ENCODE results near the gene ISOC1. TPM values are rescaled to one million over a fixed set of nuclear protein-coding genes. Genes with fewer than 3 reads are reported as not detected.

ISOC1 gene
- total and polyA plus RNA-seq, 10 of the 15 experiments (the other 5 are each of a cell fraction or from before 2014, with no cell fraction given), result 12.6 to 61.8 (median 29.9) TPM

GRCh38 chr5:129073111-129073510 is 21.4 kb upstream of the ISOC1 start:
- Histone ChIP-seq H2AFZ (ENCODE audit: control insufficient read depth, low read depth, low read length) (no peak overlapping the region), H3K79me2 (ENCODE audit: control insufficient read depth, insufficient read depth, low read length) (no peaks in the 10 kb centered on the region), H3K4me2 (ENCODE audit: control insufficient read depth, insufficient read depth) (no peak overlapping the region), H3K36me3 (ENCODE audit: control insufficient read depth in 2 of 2, insufficient read depth in 2 of 2, low read length in 1 of 2) (no peaks in the 10 kb centered on the region), H3K9me3 (replicated peaks; ENCODE audit: control insufficient read depth, insufficient read depth, low read length) (no peaks in the 10 kb centered on the region), H3K9ac (ENCODE audit: control insufficient read depth, insufficient read depth, low read length) (no peak overlapping the region), H4K20me1 (ENCODE audit: control insufficient read depth, insufficient read depth) (no peaks in the 10 kb centered on the region), H3K4me3 (no peak overlapping the region), H3K27me3 (replicated peaks in 1 of 2; ENCODE audit: control insufficient read depth in 2 of 2, insufficient read depth in 2 of 2, low read length in 1 of 2) (no peaks in the 10 kb centered on the region), H3K4me1 (ENCODE audit: control insufficient read depth, insufficient read depth, low read length) (no peaks in the 10 kb centered on the region), H3K27ac (ENCODE audit: control insufficient read depth, insufficient read depth) (no peak overlapping the region)
- SMC1A ChIA-PET (ENCODE audit: uncharacterized antibody, unreplicated experiment), result no interaction called here
- intact Hi-C loops (cut with micrococcal nuclease; ENCODE audit: unreplicated experiment), result no loop called here
- no peak for ATAC-seq
- BruUV-seq (replicated peaks), result no TSS peak
- FAIRE-seq, result no peak
- RAD21 ChIA-PET (ENCODE audit: unreplicated experiment), result no interaction called here
- TF ChIP-seq ETV6 (conservative IDR thresholded peaks at IDR 0.05 in 1 of 2, IDR thresholded peaks at IDR 0.05 in 1 of 2; ENCODE audit: borderline replicate concordance in 1 of 2, low read depth in 1 of 2) (no peak), ZNF622 (IDR thresholded peaks at IDR 0.05) (no peak), ATF3 (IDR thresholded peaks at IDR 0.05; ENCODE audit: borderline replicate concordance, extremely low read depth, low read depth, low read length) (no peak), CEBPZ (IDR thresholded peaks at IDR 0.05; ENCODE audit: low read depth, low read length) (no peak), EP300 (IDR thresholded peaks at IDR 0.05; ENCODE audit: borderline replicate concordance in 1 of 2, control insufficient read depth in 1 of 2, low read depth in 2 of 2, low read length in 2 of 2) (no peak), ZZZ3 (IDR thresholded peaks at IDR 0.05; ENCODE audit: control insufficient read depth, insufficient read length, low read depth) (no peak), CEBPB (IDR thresholded peaks at IDR 0.05; ENCODE audit: borderline replicate concordance in 1 of 2, low read depth in 2 of 2, low read length in 2 of 2) (no peak), REST (IDR thresholded peaks at IDR 0.05; ENCODE audit: low read depth, low read length) (no peak), RELB (IDR thresholded peaks at IDR 0.05; ENCODE audit: low read depth) (no peak), HSF1 (IDR thresholded peaks at IDR 0.05; ENCODE audit: low read depth, low read length) (no peak), EGR1 (IDR thresholded peaks at IDR 0.05; ENCODE audit: borderline replicate concordance in 1 of 2, low read depth in 2 of 2, low read length in 2 of 2) (no peak)
- POLR2A ChIA-PET, result no interaction called here
- DNase-seq (ENCODE audit: low read depth, low spot score), result no peak
- in situ Hi-C loops (cut with MboI), result no loop called here
- WGBS (ENCODE audit: insufficient coverage, insufficient replicate concordance, low lambda C conversion rate, missing lambda C conversion rate), result 3% methylated on average over 3 of the region's 3 CpGs
- CTCF ChIA-PET, result no interaction called here
